SK-N-MC (cell line): ENCODE data around the gene R3HDM2.

Experiments
- EZH2 ChIP-seq: fragments of 200-600 bp; sonication (generic); IDR thresholded peaks from one replicate; pipeline ENCODE4 v1.6.1; 2017; ENCODE audit warnings: antibody characterized with exemption
- FOXP2 ChIP-seq: optimal IDR thresholded peaks from 2 replicates; pipeline ENCODE3; 2011; ENCODE audit warnings: mild to moderate bottlenecking, moderate library complexity; ENCODE audit not compliant: insufficient read depth; ENCODE audit errors: extremely low read length, control extremely low read depth
- POLR2AphosphoS5 ChIP-seq: IDR thresholded peaks from 2 replicates; pipeline ENCODE4 v1.6.1; 2012; ENCODE audit warnings: mild to moderate bottlenecking, low read depth, low read length, borderline replicate concordance

DNA sequence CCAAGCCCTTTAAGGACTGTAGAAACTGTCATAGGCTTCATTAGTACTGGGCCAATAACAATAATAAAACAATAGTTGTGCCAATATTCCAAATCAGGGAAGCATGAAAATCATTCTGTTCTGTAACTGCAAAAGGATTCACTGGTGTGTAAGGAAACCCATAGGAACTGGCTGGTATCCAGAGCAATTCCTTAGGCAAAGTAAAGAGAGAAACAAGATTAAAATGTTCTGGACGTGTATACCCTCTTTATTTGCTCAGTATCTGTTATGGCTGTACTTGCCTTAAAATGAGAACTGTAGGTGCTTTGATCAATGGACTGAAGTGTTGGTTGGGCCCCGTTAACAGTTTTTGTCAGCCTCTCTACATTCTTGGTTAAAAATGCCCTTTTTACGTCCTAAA lies 107.4 kb downstream of the R3HDM2 start:
- TF ChIP-seq POLR2AphosphoS5 (no peak), EZH2 (no peak), FOXP2 (no peak)
